22Rv1 (cell line): ENCODE measurements around the gene POU1F1.

ENCODE experiments used
- CTCF ChIP-seq: fragments of 450-650 bp; IDR thresholded peaks from 2 replicates; pipeline ENCODE4 v1.5.1; 2017; ENCODE audit warnings: mild to moderate bottlenecking
- ZFX ChIP-seq: fragments of 450-650 bp; IDR thresholded peaks from 2 replicates; pipeline ENCODE4 v1.6.1; 2017; ENCODE audit warnings: antibody characterized with exemption, borderline replicate concordance

GRCh38 chr3:87272718-87273341 lies 3.6 kb downstream of the POU1F1 start:
- TF ChIP-seq CTCF (no peak), ZFX (no peak)
